ENCODE results near the gene GAPDH. TPM values are rescaled to one million over a fixed set of nuclear protein-coding genes. Genes with fewer than 3 reads are reported as not detected.

The GAPDH gene
- total RNA-seq, 1 donor from 2014 or later = 2,230 TPM

GRCh38 chr12:6547987-6548386, 13.7 kb downstream of the GAPDH start:
- no peak for TF ChIP-seq CTCF (IDR thresholded peaks at IDR 0.05; ENCODE audit: unreplicated experiment)
- DNase-seq (ENCODE audit: low spot score, unreplicated experiment) = no peak
- H3K4me1 Mint-ChIP-seq (ENCODE audit: low read depth) = no peaks in the 10 kb centered on the region
- H3K27ac Mint-ChIP-seq = no peak overlapping the region
- H3K4me3 Mint-ChIP-seq (ENCODE audit: low read depth) = no peak overlapping the region
- no peaks in the 10 kb centered on the region for H3K9me3 Mint-ChIP-seq (ENCODE audit: low read depth)
- peaks cover 11% of the 10 kb centered on the region for H3K36me3 Mint-ChIP-seq (ENCODE audit: insufficient read depth)
- no peaks in the 10 kb centered on the region for H3K27me3 Mint-ChIP-seq

- Mint-ChIP-seq H3K27ac (no peak overlapping the region), H3K27me3 (no peaks in the 10 kb centered on the region), H3K36me3 (ENCODE audit: insufficient read depth) (peaks cover 11% of the 10 kb centered on the region), H3K4me3 (ENCODE audit: low read depth) (no peak overlapping the region), H3K9me3 (ENCODE audit: low read depth) (no peaks in the 10 kb centered on the region), H3K4me1 (ENCODE audit: low read depth) (peaks cover under 1% of the 10 kb centered on the region)
- no peak for DNase-seq (ENCODE audit: low spot score, unreplicated experiment)
- TF ChIP-seq CTCF (IDR thresholded peaks at IDR 0.05; ENCODE audit: unreplicated experiment) = no peak
Observed at GRCh38 chr12:6548556-6548955, 14.2 kb downstream of the GAPDH start.

GRCh38 chr12:6548966-6549683, 14.8 kb downstream of the GAPDH start:
- DNase-seq (ENCODE audit: low spot score, unreplicated experiment) = no peak
- Mint-ChIP-seq H3K4me1 (ENCODE audit: low read depth) (peaks cover 2% of the 10 kb centered on the region), H3K9me3 (ENCODE audit: low read depth) (no peaks in the 10 kb centered on the region), H3K36me3 (ENCODE audit: insufficient read depth) (peaks cover 11% of the 10 kb centered on the region), H3K4me3 (ENCODE audit: low read depth) (no peak overlapping the region), H3K27me3 (no peaks in the 10 kb centered on the region), H3K27ac (no peak overlapping the region)
- no peak for TF ChIP-seq CTCF (IDR thresholded peaks at IDR 0.05; ENCODE audit: unreplicated experiment)

- Mint-ChIP-seq H3K27me3 (peaks cover 6% of the 10 kb centered on the region), H3K4me3 (ENCODE audit: low read depth) (no peak overlapping the region), H3K9me3 (ENCODE audit: low read depth) (no peaks in the 10 kb centered on the region), H3K4me1 (ENCODE audit: low read depth) (peaks cover 7% of the 10 kb centered on the region), H3K36me3 (ENCODE audit: insufficient read depth) (peaks cover 9% of the 10 kb centered on the region), H3K27ac (no peak overlapping the region)
- no peak for DNase-seq (ENCODE audit: low spot score, unreplicated experiment)
- no peak for TF ChIP-seq CTCF (IDR thresholded peaks at IDR 0.05; ENCODE audit: unreplicated experiment)
Observed at GRCh38 chr12:6549684-6550151, 15.4 kb downstream of the GAPDH start.

- peaks cover 9% of the 10 kb centered on the region for H3K36me3 Mint-ChIP-seq (ENCODE audit: insufficient read depth)
- peaks cover 11% of the 10 kb centered on the region for H3K27me3 Mint-ChIP-seq
- no peaks in the 10 kb centered on the region for H3K9me3 Mint-ChIP-seq (ENCODE audit: low read depth)
- DNase-seq (ENCODE audit: low spot score, unreplicated experiment) = no peak
- H3K4me3 Mint-ChIP-seq (ENCODE audit: low read depth) = no peak overlapping the region
- TF ChIP-seq CTCF (IDR thresholded peaks at IDR 0.05; ENCODE audit: unreplicated experiment) = no peak
- peaks cover 13% of the 10 kb centered on the region for H3K4me1 Mint-ChIP-seq (ENCODE audit: low read depth)
- H3K27ac Mint-ChIP-seq = no peak overlapping the region
Observed at GRCh38 chr12:6550294-6551062, 16.2 kb downstream of the GAPDH start.

All from progenitor cell of endocrine pancreas (in vitro differentiated cells).